SU-DHL-6 (cell line): ENCODE results near the gene PRDM5.

Experiments
- H2AFZ ChIP-seq: fragments of 200-600 bp; sonication (generic); 2 replicates; pipeline ENCODE4 v1.6.1; 2014; ENCODE audit warnings: low read depth, mild to moderate bottlenecking, moderate library complexity, mixed read lengths, antibody characterized with exemption, low read length; ENCODE audit not compliant: severe bottlenecking
- H3F3A ChIP-seq: fragments of 200-600 bp; shearing (Covaris generic); 2 replicates; pipeline ENCODE4 v1.6.0; 2016; ENCODE audit warnings: antibody characterized with exemption, mild to moderate bottlenecking; ENCODE audit not compliant: insufficient read depth
- H3K27ac ChIP-seq: fragments of 200-600 bp; sonication (generic); 2 replicates; pipeline ENCODE4 v1.5.1; 2016; ENCODE audit warnings: low read depth, mild to moderate bottlenecking, low read length, moderate library complexity, mixed read lengths
- H3K27me3 ChIP-seq: fragments of 200-600 bp; sonication (generic), shearing (Covaris generic); 2 replicates; pipeline ENCODE4 v1.6.0; 2014; ENCODE audit warnings: mild to moderate bottlenecking, low read length
- H3K36me3 ChIP-seq: fragments of 200-600 bp; sonication (generic); 2 replicates; pipeline ENCODE4 v1.6.1; 2014; ENCODE audit warnings: mild to moderate bottlenecking, low read length, mixed read lengths
- H3K4me2 ChIP-seq: fragments of 300-600, 200-600 bp; shearing (Covaris generic), sonication (generic); 2 replicates; pipeline ENCODE4 v1.6.0; 2014; ENCODE audit warnings: low read length, low read depth, mild to moderate bottlenecking; ENCODE audit not compliant: poor library complexity, severe bottlenecking
- H3K4me3 ChIP-seq: fragments of 200-600 bp; sonication (generic); 2 replicates; pipeline ENCODE4 v1.5.1; 2014; ENCODE audit warnings: antibody characterized with exemption, low read length, mild to moderate bottlenecking, mixed read lengths; ENCODE audit not compliant: insufficient read depth, poor library complexity, severe bottlenecking
- H3K79me2 ChIP-seq: fragments of 200-600 bp; sonication (generic); 2 replicates; pipeline ENCODE4 v1.6.1; 2014; ENCODE audit warnings: mild to moderate bottlenecking, low read length, moderate library complexity; ENCODE audit not compliant: insufficient read depth
- H3K9ac ChIP-seq: fragments of 200-600 bp; sonication (generic); 2 replicates; pipeline ENCODE4 v1.7.0; 2014; ENCODE audit warnings: mild to moderate bottlenecking, low read length
- H3K9me2 ChIP-seq: fragments of 200-600 bp; sonication (generic); replicated peaks from 2 replicates; pipeline ENCODE4 v1.6.1; 2014; ENCODE audit warnings: low read length; ENCODE audit not compliant: insufficient read depth
- H3K9me3 ChIP-seq: fragments of 200-600 bp; sonication (generic); 2 replicates; pipeline ENCODE4 v1.6.1; 2014; ENCODE audit warnings: low read length, mixed read lengths; ENCODE audit not compliant: insufficient read depth
- H4K20me1 ChIP-seq: fragments of 200-600 bp; sonication (generic); 2 replicates; pipeline ENCODE4 v1.6.1; 2014; ENCODE audit warnings: low read depth, mild to moderate bottlenecking, antibody characterized with exemption, low read length, moderate library complexity, mixed read lengths
- CTCF ChIP-seq: fragments of 200-600 bp; sonication (generic); IDR thresholded peaks from one replicate; pipeline ENCODE4 v1.5.1; 2017; ENCODE audit warnings: antibody characterized with exemption, mild to moderate bottlenecking, low read length, moderate library complexity; ENCODE audit not compliant: insufficient read depth, poor library complexity, severe bottlenecking
- EZH2phosphoT487 ChIP-seq: fragments of 200-600 bp; sonication (generic), shearing (Covaris generic); conservative IDR thresholded peaks from 2 replicates; pipeline ENCODE4 v1.6.1; 2018; ENCODE audit warnings: mild to moderate bottlenecking, antibody characterized with exemption, low read length, moderate library complexity, mixed read lengths

PRDM5 gene

GRCh38 chr4:120850018-120850599, 72.4 kb downstream of the PRDM5 start:
- Histone ChIP-seq H3K9ac (no peak overlapping the region), H3F3A (no peaks in the 10 kb centered on the region), H3K9me2 (no peaks in the 10 kb centered on the region), H3K4me3 (no peak overlapping the region), H3K36me3 (no peaks in the 10 kb centered on the region), H3K79me2 (no peaks in the 10 kb centered on the region), H3K9me3 (no peaks in the 10 kb centered on the region), H4K20me1 (no peaks in the 10 kb centered on the region), H3K27me3 (no peaks in the 10 kb centered on the region), H2AFZ (no peak overlapping the region), H3K4me2 (no peak overlapping the region), H3K27ac (no peak overlapping the region)
- no peak for TF ChIP-seq CTCF
- no peak for TF ChIP-seq EZH2phosphoT487

GRCh38 chr4:120847019-120847582, 75.4 kb downstream of the PRDM5 start:
- H3K4me3 ChIP-seq: no peak overlapping the region
- no peak overlapping the region for H2AFZ ChIP-seq
- TF ChIP-seq CTCF (no peak), EZH2phosphoT487 (no peak)
- H3K9ac ChIP-seq: no peak overlapping the region
- no peaks in the 10 kb centered on the region for H4K20me1 ChIP-seq
- no peaks in the 10 kb centered on the region for H3K9me3 ChIP-seq
- no peaks in the 10 kb centered on the region for H3K79me2 ChIP-seq
- no peaks in the 10 kb centered on the region for H3K9me2 ChIP-seq
- no peaks in the 10 kb centered on the region for H3K27me3 ChIP-seq
- H3F3A ChIP-seq: no peaks in the 10 kb centered on the region
- no peaks in the 10 kb centered on the region for H3K36me3 ChIP-seq
- H3K27ac ChIP-seq: no peak overlapping the region
- H3K4me2 ChIP-seq: no peak overlapping the region

- Histone ChIP-seq H2AFZ (no peak overlapping the region), H3K9me3 (no peaks in the 10 kb centered on the region), H3K4me2 (no peak overlapping the region), H3K9me2 (no peaks in the 10 kb centered on the region), H4K20me1 (no peaks in the 10 kb centered on the region), H3K36me3 (no peaks in the 10 kb centered on the region), H3F3A (no peaks in the 10 kb centered on the region), H3K27ac (no peak overlapping the region), H3K4me3 (no peak overlapping the region), H3K9ac (no peak overlapping the region), H3K27me3 (no peaks in the 10 kb centered on the region), H3K79me2 (no peaks in the 10 kb centered on the region)
- no peak for TF ChIP-seq CTCF
- no peak for TF ChIP-seq EZH2phosphoT487
Measured at GRCh38 chr4:120844528-120844921, 78.0 kb downstream of the PRDM5 start.
